ENCODE measurements around the gene CDO1. TPM values are rescaled to one million over a fixed set of nuclear protein-coding genes. Genes with fewer than 3 reads are reported as not detected.

CDO1 gene
- total and polyA plus RNA-seq, 2 of the 8 experiments (the other 6 are each of a cell fraction or from before 2014, with no cell fraction given), result 26.1 to 29.5 TPM

DNA sequence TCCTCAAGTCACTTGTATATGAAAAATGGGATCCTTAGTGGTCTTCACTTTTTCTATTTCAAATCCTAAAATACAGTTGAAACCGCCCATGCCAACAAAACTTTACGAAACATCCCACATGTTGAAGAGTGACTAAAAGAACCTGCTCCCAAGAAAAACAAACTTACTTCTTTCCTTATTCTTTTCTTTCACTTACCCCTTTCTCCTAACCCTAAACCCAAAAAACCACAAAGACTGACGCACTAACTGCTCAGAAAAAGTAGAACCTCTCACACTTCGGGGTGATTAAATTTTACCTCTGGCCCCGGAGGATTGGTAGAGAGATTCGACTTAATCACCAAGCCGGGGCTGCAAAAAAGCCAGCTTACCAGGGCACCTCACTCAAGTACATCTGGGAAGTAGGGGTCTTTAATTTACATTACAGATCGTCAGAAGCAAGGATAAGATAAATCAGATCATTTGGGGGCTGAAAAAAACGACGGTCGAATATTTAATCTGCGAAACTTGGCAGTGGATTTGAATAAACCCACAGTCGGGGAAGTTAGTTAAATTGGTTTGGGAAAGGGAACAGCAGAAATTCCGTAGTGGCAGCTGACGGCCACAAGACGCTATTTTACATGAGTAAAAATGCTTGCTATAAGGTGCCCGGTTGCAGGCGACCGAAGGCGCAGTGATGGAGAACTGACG is 1.3 kb downstream of the CDO1 start:
- FAIRE-seq, result no peak
- DNase-seq (ENCODE audit: low read depth in 1 of 2, low spot score in 2 of 2), result no peak
- 31 to 100% methylated on average over 1 to 21 of the region's 21 CpGs for WGBS, 2 experiments (ENCODE audit: extremely low coverage in 1 of 2, insufficient coverage in 1 of 2, insufficient read length in 1 of 2, insufficient replicate concordance in 2 of 2, low coverage in 1 of 2, low lambda C conversion rate in 2 of 2, missing lambda C conversion rate in 1 of 2)
- Histone ChIP-seq H3K4ac (replicated peaks; ENCODE audit: insufficient read length, low read depth, low read length) (no peak overlapping the region), H3K4me2 (ENCODE audit: insufficient read depth in 1 of 2, low read depth in 2 of 2, low read length in 2 of 2) (peak overlapping the region; percentile 78 to 99), H3K4me3 (ENCODE audit: extremely low read depth in 1 of 4, insufficient read depth in 2 of 4, low read depth in 3 of 4, low read length in 4 of 4) (peak overlapping the region; percentile 70 to 82 (median 72)), H3K27me3 (replicated peaks in 1 of 4; ENCODE audit: control insufficient read depth in 3 of 4, extremely low read depth in 1 of 4, insufficient read depth in 3 of 4, low read length in 3 of 4) (peaks cover 0 to 22% (median 12%) of the 10 kb centered on the region in 4 experiments; a peak in 6 of 7 replicates), H3K18ac (ENCODE audit: extremely low read depth, low read length) (no peak overlapping the region), H2BK5ac (ENCODE audit: low read depth, low read length) (no peak overlapping the region), H4K91ac (replicated peaks; ENCODE audit: insufficient read length, low read length) (no peak overlapping the region), H3K14ac (ENCODE audit: insufficient read length) (no peak overlapping the region), H4K5ac (ENCODE audit: insufficient read length, low read depth, low read length) (no peak overlapping the region), H3K56ac (replicated peaks; ENCODE audit: insufficient read length, low read depth, low read length) (no peak overlapping the region), H2AK5ac (ENCODE audit: low read depth, low read length) (no peak overlapping the region), H2BK12ac (ENCODE audit: low read depth, low read length) (no peak overlapping the region), H2BK20ac (ENCODE audit: low read length) (no peak overlapping the region), H3K23me2 (ENCODE audit: low read depth, low read length) (peaks cover 11% of the 10 kb centered on the region), H3K79me2 (ENCODE audit: control insufficient read depth in 1 of 2, insufficient read depth in 2 of 2, low read length in 2 of 2) (peaks cover 0 to 3% of the 10 kb centered on the region in 2 experiments; a peak in 1 of 4 replicates), H3K79me1 (ENCODE audit: low read depth, low read length) (no peaks in the 10 kb centered on the region; the same call in 1 of the 2 replicates), H3K23ac (ENCODE audit: insufficient read length) (no peak overlapping the region), H3K9ac (replicated peaks in 1 of 4; ENCODE audit: extremely low read depth in 1 of 4, low read depth in 3 of 4, low read length in 3 of 4) (no peak overlapping the region), H3K9me3 (ENCODE audit: insufficient read depth in 2 of 2, low read depth in 1 of 2, low read length in 1 of 2) (no peaks in the 10 kb centered on the region), H4K8ac (ENCODE audit: extremely low read depth, insufficient read depth, low read length) (no peak overlapping the region), H2AFZ (ENCODE audit: low read length) (no peak overlapping the region), H4K20me1 (replicated peaks in 1 of 2; ENCODE audit: control insufficient read depth in 1 of 2, insufficient read depth in 2 of 2, low read length in 2 of 2) (peaks cover 0 to 3% of the 10 kb centered on the region in 2 experiments), H2BK15ac (ENCODE audit: low read length) (no peak overlapping the region), H3K36me3 (ENCODE audit: control insufficient read depth in 2 of 4, insufficient read depth in 4 of 4, low read length in 3 of 4) (peaks cover 0 to 7% (median 1%) of the 10 kb centered on the region in 4 experiments; a peak in 2 of 8 replicates), H2BK120ac (replicated peaks; ENCODE audit: low read depth, low read length) (no peak overlapping the region), H3K4me1 (replicated peaks in 1 of 4; ENCODE audit: control insufficient read depth in 3 of 4, insufficient read depth in 4 of 4, low read length in 3 of 4) (peaks cover 0 to 5% (median 1%) of the 10 kb centered on the region in 4 experiments; a peak in 5 of 7 replicates), H3K27ac (ENCODE audit: low read depth, low read length) (no peak overlapping the region)
- ChIA-PET POLR2A (ENCODE audit: partially characterized antibody) (interaction anchor here (0.6 to 1.8 kb wide), 10 partner anchors 8 to 445 kb away, joined by 3 to 11 read pairs (median 4); partner anchors contain the start of genes AP3S1 and ATG12), CTCF (ENCODE audit: partially characterized antibody) (interaction anchor here (0.9 to 4.0 kb wide), 7 partner anchors 15 to 241 kb away, joined by 3 to 14 read pairs (median 4); partner anchors contain the start of gene ATG12)
- TF ChIP-seq CTBP2 (IDR thresholded peaks at IDR 0.05; ENCODE audit: borderline replicate concordance, insufficient read depth, insufficient read length, low read length) (no peak), SAP30 (IDR thresholded peaks at IDR 0.05; ENCODE audit: insufficient read depth, insufficient replicate concordance, low read length) (peak; percentile 53), CBX5 (IDR thresholded peaks at IDR 0.05; ENCODE audit: low read depth, low read length) (no peak)
- TF ChIP-seq, protein P1, sequence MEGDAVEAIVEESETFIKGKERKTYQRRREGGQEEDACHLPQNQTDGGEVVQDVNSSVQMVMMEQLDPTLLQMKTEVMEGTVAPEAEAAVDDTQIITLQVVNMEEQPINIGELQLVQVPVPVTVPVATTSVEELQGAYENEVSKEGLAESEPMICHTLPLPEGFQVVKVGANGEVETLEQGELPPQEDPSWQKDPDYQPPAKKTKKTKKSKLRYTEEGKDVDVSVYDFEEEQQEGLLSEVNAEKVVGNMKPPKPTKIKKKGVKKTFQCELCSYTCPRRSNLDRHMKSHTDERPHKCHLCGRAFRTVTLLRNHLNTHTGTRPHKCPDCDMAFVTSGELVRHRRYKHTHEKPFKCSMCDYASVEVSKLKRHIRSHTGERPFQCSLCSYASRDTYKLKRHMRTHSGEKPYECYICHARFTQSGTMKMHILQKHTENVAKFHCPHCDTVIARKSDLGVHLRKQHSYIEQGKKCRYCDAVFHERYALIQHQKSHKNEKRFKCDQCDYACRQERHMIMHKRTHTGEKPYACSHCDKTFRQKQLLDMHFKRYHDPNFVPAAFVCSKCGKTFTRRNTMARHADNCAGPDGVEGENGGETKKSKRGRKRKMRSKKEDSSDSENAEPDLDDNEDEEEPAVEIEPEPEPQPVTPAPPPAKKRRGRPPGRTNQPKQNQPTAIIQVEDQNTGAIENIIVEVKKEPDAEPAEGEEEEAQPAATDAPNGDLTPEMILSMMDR (IDR thresholded peaks at IDR 0.05; ENCODE audit: control extremely low read depth in 1 of 3, insufficient read depth in 1 of 3, low read depth in 1 of 3, low read length in 3 of 3), result peak in 1 of 3 experiments; percentile 11; a peak in 1 of 4 replicates
